HG02588 (cell line): ENCODE data around the gene M1AP.

Experiments used
- ATAC-seq: cut with Tn5 transposase; IDR thresholded peaks from one replicate; pipeline ENCODE4 v1.9.1; 2021; ENCODE audit warnings: mild to moderate bottlenecking, moderate library complexity; ENCODE audit not compliant: unreplicated experiment

Gene M1AP

GRCh38 chr2:74507926-74508520, 140.1 kb downstream of the M1AP start:
- ATAC-seq, result no peak
